ENCODE data around the gene RFTN1.
"Not testable (repeated sequence)": the region's sequence is repeated elsewhere in the genome, so short reads cannot be mapped to it uniquely, and the experiment has no call there.

Gene RFTN1

DNA sequence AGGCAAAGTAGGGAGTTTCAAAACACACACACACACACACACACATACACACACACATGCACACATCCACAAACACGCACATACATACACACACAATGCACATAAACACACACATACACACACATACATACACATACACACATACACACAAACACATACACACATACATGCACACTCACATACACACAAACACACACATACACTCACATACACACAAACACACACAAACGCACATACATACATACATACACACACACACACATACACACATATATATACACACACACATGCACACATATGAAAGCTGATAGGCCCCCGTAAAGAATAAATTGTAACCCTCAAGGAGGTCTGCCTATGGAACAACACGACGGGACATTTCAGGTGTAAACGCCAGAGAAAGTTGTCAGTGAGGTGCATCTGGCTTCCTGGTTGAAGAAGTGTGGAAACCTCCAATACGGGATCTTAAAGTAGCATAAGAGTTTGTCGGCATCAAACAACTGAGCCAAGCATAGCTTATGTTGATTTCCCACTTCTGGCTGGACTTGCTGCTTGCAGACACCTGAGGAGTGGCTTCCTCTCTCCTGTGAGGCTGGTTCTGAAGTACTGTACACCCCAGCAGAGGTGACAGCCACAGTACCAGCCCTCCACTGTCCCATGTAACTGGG, 5.8 kb downstream of the RFTN1 start:
- DNase-seq (ENCODE audit: low read depth in 4 of 4, low spot score in 1 of 4): no peak

- no peak for DNase-seq (ENCODE audit: low read depth in 4 of 4, low spot score in 1 of 4)
Observed at GRCh38 chr3:16506884-16507577, 6.5 kb downstream of the RFTN1 start.

GRCh38 chr3:16506451-16506850, 7.0 kb downstream of the RFTN1 start:
- DNase-seq (ENCODE audit: low read depth in 4 of 4, low spot score in 1 of 4): no peak

DNA sequence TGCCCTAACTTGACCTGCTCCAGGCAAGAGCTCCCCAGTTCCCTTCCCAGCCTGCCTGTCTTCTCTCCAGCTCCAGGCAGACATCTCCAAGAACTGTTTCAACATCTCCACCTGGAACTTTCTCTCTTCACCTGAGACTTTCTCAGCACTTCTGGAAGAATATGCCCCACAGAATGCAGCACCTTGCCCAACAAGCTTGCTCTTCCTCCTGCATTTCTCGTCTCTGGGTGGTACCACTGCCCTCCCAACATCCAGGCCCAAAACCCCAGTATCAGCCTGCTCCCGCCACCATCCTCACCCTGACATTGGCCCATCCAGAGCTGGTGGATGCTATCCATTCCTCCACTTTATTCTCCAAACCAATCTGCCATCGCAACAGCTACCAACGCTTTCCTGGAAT, 8.8 kb downstream of the RFTN1 start:
- no peak for DNase-seq (ENCODE audit: low read depth in 4 of 4, low spot score in 1 of 4)

DNA sequence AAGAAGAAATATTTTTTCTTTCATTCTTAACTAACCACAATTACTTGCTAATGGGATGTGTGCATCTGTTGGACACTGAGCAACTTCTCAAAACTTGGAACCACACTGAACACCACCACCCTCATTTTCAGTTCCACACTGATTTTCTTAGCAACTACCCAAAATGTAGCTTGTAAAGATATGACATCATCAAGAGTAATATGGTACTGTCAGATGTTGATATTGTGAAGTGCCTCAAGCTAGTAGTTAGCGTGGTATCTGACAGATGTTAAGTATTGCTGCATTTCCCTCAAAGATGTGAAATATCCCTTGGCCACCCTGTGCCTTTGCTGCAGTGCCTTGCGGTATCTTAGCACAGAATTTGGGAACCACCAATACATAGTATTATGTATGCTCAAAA, 9.3 kb downstream of the RFTN1 start:
- no peak for DNase-seq (ENCODE audit: low read depth in 4 of 4, low spot score in 1 of 4)

- no peak for DNase-seq (ENCODE audit: low read depth in 4 of 4, low spot score in 1 of 4)
Observed at GRCh38 chr3:16503191-16503776, 10.2 kb downstream of the RFTN1 start.

- DNase-seq (ENCODE audit: low read depth in 4 of 4, low spot score in 1 of 4): no peak
Observed at GRCh38 chr3:16502347-16502908, 11.1 kb downstream of the RFTN1 start.

DNA sequence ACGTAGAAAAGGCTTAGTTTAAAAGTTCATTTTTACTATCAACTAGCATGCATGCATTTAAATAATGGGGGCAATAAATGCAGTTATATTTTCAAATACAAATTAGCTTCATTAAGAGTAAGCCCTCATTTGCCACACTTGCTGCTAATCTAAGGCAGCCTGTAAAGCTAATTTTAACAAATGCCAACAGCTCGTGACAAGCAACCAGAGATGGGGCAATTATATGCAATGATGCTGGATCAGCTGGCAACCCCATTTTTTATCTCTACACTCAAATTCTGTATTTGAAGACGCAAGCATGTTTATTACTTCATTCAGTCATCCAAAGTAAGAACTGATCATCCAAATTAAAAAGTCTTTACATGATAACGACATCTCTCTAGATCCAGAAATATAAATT, 12.1 kb downstream of the RFTN1 start:
- no peak for DNase-seq (ENCODE audit: low read depth in 4 of 4, low spot score in 1 of 4)

DNA sequence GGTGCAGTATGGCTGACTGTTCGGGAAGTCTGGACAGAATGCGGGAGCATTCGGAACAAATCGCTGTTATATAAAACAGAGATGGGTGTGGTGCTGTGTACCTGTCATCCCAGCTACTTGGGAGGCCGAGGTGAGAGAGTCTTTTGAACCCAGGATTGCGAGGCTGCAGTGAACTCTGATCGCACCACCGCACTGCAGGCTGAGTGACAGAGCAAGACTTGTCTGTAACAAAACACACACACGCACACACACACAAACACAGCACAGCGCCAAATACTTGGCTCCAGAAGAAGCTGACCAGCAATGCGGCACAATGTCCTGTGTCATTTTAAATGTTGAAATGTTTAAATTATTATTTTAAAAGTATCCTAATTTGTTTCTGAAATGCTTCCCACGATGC, 12.6 kb downstream of the RFTN1 start:
- no peak for DNase-seq (ENCODE audit: low read depth in 4 of 4, low spot score in 1 of 4)

GRCh38 chr3:16500093-16500492, 13.4 kb downstream of the RFTN1 start:
- DNase-seq (ENCODE audit: low read depth in 4 of 4, low spot score in 1 of 4): no peak

- DNase-seq (ENCODE audit: low read depth in 4 of 4, low spot score in 1 of 4): no peak
Observed at GRCh38 chr3:16499351-16499750, 14.1 kb downstream of the RFTN1 start.

- no peak for DNase-seq (ENCODE audit: low read depth in 4 of 4, low spot score in 1 of 4)
Observed at GRCh38 chr3:16498130-16498890, 15.2 kb downstream of the RFTN1 start.

DNA sequence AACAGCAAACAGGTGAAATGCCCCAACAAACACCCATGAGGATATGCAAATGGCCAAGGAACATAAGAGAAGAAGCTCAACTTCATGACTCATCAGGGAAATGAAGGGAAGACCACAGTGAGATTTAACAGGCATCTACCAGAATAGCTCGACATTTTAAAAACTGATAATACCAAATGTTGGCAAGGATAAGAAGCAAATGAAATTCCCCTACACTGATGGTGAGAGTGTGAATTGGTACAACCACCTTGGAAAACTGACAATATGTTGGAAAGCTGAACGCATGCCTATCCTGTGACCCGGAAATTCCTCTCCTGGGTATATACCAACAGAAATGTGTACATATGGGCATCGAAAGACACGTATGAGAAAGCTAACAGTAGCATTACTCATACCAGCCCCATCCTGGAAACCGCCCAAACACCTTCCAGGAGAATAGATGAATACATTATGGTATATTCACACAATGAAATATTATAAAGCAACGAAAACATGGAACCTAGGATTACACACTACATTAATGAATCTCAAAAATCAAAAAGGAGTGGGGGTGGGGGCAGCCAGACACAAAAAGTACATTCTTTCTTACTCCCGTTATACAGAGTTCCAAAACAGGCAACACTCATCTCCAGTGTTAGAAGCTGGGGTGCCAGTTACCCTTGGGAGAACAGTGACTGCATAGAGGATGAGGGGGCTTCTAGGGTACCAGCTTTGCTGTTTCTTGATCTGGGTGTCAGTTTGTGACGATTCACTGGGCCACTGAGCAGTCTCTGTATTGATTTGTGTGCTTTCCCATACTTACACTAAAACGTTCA, 16.9 kb downstream of the RFTN1 start:
- no peak for DNase-seq (ENCODE audit: low read depth in 4 of 4, low spot score in 1 of 4)

- DNase-seq (ENCODE audit: low read depth in 4 of 4, low spot score in 1 of 4): no peak
Observed at GRCh38 chr3:16496008-16496407, 17.5 kb downstream of the RFTN1 start.

DNA sequence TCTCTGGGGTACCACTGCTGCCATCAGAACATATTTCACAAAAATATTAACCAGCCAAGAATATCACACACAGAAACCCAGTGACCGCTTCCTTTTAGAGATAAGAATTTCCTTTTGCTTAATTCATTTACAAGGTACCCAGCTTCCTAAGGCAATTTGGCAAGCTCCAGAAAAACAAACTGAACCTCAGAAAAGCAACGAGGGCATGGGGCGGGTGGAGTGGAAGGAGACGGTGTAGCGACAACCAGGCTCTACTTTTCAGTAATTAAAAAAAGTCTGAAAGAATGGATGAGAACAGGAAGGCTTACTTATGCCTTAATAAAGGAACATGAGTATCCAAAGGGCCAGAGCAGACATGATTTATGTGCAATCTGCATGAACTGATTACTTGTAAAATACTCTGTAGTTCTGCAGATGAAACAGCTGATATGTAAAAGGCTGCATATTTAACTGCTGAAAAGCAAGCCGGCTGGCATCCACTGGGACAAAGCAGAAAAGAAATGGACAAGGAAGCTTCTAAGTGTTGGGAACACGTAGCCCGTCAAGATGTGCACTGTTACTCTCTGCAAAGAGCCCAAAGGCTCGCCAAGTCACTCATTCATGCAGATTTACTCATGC, 18.6 kb downstream of the RFTN1 start:
- no peak for DNase-seq (ENCODE audit: low read depth in 4 of 4, low spot score in 1 of 4)

GRCh38 chr3:16494094-16494493, 19.4 kb downstream of the RFTN1 start:
- no peak for DNase-seq (ENCODE audit: low read depth in 4 of 4, low spot score in 1 of 4)

DNA sequence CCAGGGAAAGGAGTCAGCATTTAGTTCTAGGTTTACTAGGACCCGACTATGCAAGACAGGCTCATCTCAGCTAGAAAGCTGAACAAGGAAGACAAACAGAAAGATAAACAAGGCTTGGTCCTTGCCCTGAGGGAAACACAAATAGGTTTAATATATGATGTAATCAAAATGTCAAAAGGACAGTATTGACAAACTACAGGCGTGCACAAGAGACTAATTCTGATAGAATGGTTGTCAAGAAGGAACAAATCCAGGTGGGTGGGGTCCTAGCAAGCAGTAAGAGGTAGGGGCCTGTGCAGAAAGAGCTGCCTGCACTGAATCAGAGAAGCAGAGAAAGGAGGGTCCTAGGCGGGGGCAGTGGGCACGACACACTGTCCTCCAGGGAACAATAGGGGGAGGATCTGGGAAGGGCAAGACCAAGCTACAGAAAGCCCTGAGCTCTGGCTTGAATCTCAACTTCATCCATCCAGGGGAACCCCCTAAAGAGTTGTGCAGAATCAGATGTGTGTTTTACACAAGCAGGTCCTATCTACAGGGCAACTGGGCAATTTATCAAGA, 23.4 kb downstream of the RFTN1 start:
- no peak for DNase-seq (ENCODE audit: low read depth in 4 of 4, low spot score in 1 of 4)

- DNase-seq (ENCODE audit: low read depth in 4 of 4, low spot score in 1 of 4): not testable (repeated sequence)
Observed at GRCh38 chr3:16489326-16490061, 24.0 kb downstream of the RFTN1 start.

DNA sequence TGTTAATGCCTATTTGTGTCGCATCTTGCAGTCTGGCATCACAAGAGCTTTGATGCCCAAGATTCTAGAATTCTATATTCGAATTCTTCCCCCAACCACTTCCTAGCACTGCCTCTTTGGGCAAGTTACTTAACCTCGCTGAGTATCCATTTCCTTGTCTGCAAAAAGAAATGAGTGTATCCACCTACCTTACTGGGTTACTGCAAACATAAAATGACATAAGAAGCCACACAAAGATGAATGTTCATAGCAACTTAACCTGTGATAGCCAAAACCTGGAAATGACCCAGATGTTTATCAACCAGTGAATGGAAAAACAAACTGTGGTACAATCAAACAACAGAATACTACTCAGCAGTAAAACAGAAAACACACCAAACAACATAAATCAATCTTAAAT, 24.9 kb downstream of the RFTN1 start:
- DNase-seq (ENCODE audit: low read depth in 4 of 4, low spot score in 1 of 4): no peak

Data from stimulated activated CD4-positive, alpha-beta T cell treated with anti-CD3 and anti-CD28 coated beads, Interleukin-1b, Interleukin-23, amount 100 ng/mL, for 24 hours (primary cell).